Activated T-cell treated with anti-CD3 and anti-CD28 coated beads, Interleukin-2, amount 50 U/mL, for 72 hours (primary cell): ENCODE data around the gene INSR. TPM values are rescaled to one million over a fixed set of nuclear protein-coding genes. Genes with fewer than 3 reads are reported as not detected.
A peak's percentile ranks its signal among the peaks of the same experiment; 100 is the strongest.
"Not testable (repeated sequence)": the region's sequence is repeated elsewhere in the genome, so short reads cannot be mapped to it uniquely, and the experiment has no call there.

Experiments
- ATAC-seq, 2 donors: fragments of 150-1000 bp; cut with Tn5 transposase; replicated peaks in 1 of 2; 2 replicates each; pipeline ENCODE4 v1.10.0; 2021; ENCODE audit warnings: moderate library complexity in 2 of 2, mild to moderate bottlenecking in 1 of 2
- DNase-seq, 2 donors: peaks; one replicate each; pipeline ENCODE4 v3.0.0; 2021 to 2022; ENCODE audit warnings: mixed read lengths in 1 of 2
- H3K27ac Mint-ChIP-seq: one replicate; pipeline ENCODE4 v1.8.0; 2022; ENCODE audit warnings: mild to moderate bottlenecking, moderate library complexity, mixed read lengths
- H3K27me3 Mint-ChIP-seq: one replicate; pipeline ENCODE4 v1.8.0; 2022; ENCODE audit warnings: low read depth, mixed read lengths
- H3K36me3 Mint-ChIP-seq, 2 donors: one replicate each; pipeline ENCODE4 v1.8.0; 2022; ENCODE audit warnings: mixed read lengths in 2 of 2, mild to moderate bottlenecking in 1 of 2; ENCODE audit not compliant: insufficient read depth in 2 of 2
- H3K4me1 Mint-ChIP-seq: one replicate; pipeline ENCODE4 v1.8.0; 2022; ENCODE audit warnings: low read depth, mixed read lengths
- H3K4me3 Mint-ChIP-seq, 2 donors: one replicate each; pipeline ENCODE4 v1.8.0; 2022; ENCODE audit warnings: mild to moderate bottlenecking in 2 of 2, mixed read lengths in 2 of 2, moderate library complexity in 2 of 2
- H3K9me3 Mint-ChIP-seq, 2 donors: one replicate each; pipeline ENCODE4 v1.8.0; 2022; ENCODE audit warnings: mixed read lengths in 2 of 2
- total RNA-seq, 2 donors: library from RNA; stranded (reverse); gene quantifications; one replicate each; pipeline ENCODE4 v1.2.3, GENCODE V29; 2022

The INSR gene
- total RNA-seq, 2 donors from 2014 or later, result 8.7 TPM

DNA sequence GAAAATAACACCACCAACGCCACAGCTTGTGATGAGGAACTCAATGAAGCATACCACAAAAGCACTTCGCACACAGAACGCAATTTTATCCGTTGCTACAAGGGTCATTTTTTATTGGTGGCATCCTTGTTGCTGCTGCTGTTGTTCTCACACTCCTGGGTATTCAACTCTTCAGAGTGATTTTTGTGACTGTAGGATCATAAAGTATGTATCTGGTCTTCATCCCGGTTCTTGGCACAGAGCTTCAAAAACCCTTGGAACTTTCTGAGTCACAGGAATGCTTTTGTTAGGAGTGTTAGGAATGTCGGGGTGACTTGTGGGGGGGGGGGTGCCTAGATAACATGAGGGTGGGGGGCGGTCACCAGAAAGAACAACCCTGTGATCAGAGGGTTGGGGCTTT, 116.3 kb downstream of the INSR start:
- Mint-ChIP-seq H3K27ac (no peak overlapping the region), H3K36me3 (peaks cover 0 to 2% of the 10 kb centered on the region in 2 donors), H3K9me3 (no peaks in the 10 kb centered on the region), H3K27me3 (peaks cover 16% of the 10 kb centered on the region), H3K4me3 (no peak overlapping the region), H3K4me1 (peaks cover 26% of the 10 kb centered on the region)
- ATAC-seq (no peak), DNase-seq (no peak)

DNA sequence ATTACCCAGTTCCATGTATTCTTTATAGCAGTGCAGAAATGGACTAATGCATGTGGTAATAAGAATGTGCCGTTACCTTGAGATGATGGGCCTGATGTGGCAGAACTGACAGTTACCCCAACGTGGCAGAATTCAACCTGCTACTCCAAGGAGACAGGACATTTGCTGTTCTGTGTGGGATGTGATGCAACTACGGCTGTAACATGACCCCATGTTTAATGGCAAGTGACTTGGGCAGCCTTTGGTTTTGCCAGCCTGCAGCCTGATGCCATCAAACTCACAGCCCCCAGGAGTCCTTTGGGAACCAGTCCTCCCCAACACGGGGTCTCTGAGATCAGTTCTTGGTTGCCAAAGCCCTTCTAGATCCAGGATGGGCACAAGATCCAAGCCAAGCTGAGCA, 117.4 kb downstream of the INSR start:
- Mint-ChIP-seq H3K36me3 (peaks cover 0 to 2% of the 10 kb centered on the region in 2 donors), H3K4me3 (no peak overlapping the region), H3K27me3 (peaks cover 16% of the 10 kb centered on the region), H3K4me1 (peaks cover 22% of the 10 kb centered on the region), H3K9me3 (no peaks in the 10 kb centered on the region), H3K27ac (no peak overlapping the region)
- DNase-seq (no peak), ATAC-seq (no peak)

DNA sequence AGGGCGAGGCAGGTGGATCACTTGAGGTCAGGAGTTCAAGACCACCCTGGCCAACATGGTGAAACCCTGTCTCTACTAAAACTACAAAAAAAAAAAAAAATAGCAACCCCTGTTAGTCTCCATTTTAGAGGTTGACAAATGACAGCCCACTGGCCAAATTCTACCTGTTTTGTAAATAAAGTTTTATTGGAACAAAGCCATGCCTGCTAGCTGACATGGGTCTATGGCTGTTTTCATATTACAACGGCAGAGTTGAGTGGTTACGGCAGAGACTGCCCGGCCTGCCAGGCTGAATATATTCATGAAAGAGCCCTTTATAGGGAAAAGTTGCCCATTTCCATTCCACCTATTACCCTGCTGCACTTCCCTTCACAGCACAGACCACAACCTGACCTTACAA, 121.4 kb downstream of the INSR start:
- no peak overlapping the region for H3K4me3 Mint-ChIP-seq
- peaks cover 9% of the 10 kb centered on the region for H3K27me3 Mint-ChIP-seq
- H3K36me3 Mint-ChIP-seq, result peaks cover 6% of the 10 kb centered on the region in 2 donors
- H3K4me1 Mint-ChIP-seq, result no peaks in the 10 kb centered on the region
- no peak for DNase-seq
- no peak for ATAC-seq
- H3K27ac Mint-ChIP-seq, result no peak overlapping the region
- H3K9me3 Mint-ChIP-seq, result peaks cover 4 to 5% of the 10 kb centered on the region in 2 donors

DNA sequence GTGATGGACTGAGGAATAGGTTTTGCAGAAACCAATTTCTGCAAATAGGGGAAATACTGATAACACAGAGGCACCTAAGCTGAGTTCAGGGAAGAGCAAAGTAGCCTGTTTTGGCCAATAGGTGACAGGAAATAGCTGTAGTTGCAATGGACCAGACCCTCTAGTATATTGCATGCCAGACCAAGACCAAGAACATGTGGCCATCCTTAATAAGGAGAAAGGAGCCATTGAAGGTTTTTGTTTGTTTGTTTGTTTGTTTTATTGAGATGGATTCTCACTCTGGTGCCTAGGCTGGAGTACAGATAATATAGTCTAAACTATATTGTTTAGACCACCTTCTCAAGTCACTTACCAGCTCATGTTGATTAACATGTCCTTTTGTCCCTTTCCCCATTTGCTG, 123.2 kb downstream of the INSR start:
- ATAC-seq (no peak), DNase-seq (no peak)
- Mint-ChIP-seq H3K4me3 (no peak overlapping the region), H3K36me3 (peaks cover 6% of the 10 kb centered on the region in 2 donors), H3K9me3 (peaks cover 4 to 5% of the 10 kb centered on the region in 2 donors), H3K27me3 (no peaks in the 10 kb centered on the region), H3K27ac (no peak overlapping the region), H3K4me1 (no peaks in the 10 kb centered on the region)

DNA sequence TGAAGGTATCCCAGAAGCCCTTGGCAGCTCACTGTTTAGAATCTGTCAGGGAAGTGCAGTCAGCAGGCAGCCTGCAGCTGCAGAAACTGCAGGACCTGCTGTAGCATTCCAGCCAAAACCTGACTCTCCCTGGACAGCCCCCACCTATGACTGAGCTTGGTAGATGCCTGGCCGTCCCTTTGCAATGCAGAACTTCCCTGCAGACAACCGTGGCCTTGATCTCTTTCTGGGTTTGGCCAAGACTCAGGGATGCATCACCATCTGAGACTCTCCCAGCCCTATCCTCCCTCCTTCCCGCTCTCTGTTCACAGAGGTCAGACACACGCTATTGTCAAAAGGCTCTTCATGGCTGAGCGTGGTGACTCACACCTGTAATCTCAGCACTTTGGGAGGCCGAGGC, 125.3 kb downstream of the INSR start:
- DNase-seq (no peak), ATAC-seq (no peak)
- no peaks in the 10 kb centered on the region for H3K27me3 Mint-ChIP-seq
- H3K4me1 Mint-ChIP-seq, result no peaks in the 10 kb centered on the region
- peaks cover 4 to 5% of the 10 kb centered on the region in 2 donors for H3K9me3 Mint-ChIP-seq
- no peak overlapping the region for H3K4me3 Mint-ChIP-seq
- H3K27ac Mint-ChIP-seq, result no peak overlapping the region
- H3K36me3 Mint-ChIP-seq, result peaks cover 6% of the 10 kb centered on the region in 2 donors

DNA sequence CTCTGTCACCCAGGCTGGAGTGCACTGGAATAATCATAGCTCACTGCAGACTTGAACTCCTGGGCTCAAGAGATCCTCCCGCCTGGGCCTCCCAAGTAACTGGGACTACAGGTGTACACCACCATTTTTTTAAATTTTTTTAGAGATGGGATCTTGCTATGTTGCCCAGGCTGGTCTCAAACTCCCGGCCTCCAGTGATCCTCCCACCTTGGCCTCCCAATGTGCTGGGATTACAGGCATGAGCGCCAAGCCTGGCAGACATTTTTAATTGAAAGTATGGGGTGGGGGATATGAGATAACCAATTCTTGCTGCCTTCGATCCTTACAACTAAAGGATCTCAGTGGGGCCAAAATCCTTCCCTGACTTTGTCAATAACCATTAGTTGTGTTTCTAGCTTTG, 132.9 kb downstream of the INSR start:
- Mint-ChIP-seq H3K4me1 (no peaks in the 10 kb centered on the region), H3K9me3 (no peaks in the 10 kb centered on the region), H3K4me3 (no peak overlapping the region), H3K27ac (no peak overlapping the region), H3K27me3 (no peaks in the 10 kb centered on the region), H3K36me3 (no peaks in the 10 kb centered on the region)
- ATAC-seq, result no peak
- no peak for DNase-seq

DNA sequence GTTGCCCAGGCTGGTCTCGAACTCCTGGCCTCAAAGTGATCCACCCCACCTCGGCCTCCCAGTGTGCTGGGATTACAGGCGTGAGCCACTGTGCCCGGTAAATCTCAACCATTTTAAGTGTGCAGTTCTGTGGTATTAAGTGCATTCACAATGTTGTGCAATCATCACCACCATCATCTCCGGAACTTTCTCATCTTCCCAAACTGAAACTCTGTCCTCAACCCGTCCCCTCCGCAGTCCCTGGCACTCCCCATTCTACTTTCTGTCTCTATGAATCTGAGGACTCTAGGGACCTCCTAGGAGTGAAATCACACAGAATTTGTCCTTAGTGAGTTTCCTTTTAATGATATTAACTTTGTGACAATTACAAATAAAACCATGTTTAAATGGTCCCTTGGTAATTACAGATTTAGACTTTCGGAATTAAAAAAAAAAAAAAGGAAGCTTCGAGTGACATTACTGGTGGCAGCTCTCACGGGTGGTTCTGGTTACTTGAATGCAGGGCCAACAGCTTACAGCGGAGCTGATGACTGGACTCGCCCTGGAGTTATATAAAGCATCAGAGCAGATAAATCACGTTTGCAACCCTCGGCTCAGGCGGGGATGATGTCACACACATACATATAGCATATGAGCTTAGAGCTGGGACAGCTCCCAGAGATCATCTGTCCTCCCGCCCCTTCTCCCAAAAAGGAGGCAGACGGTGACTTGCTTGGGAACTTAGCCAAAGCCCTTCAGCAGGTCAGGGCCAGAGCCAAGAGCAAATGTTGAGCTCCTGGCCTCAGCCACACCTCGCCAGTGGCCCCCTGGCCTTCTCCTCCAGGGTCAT, 134.9 kb downstream of the INSR start:
- Mint-ChIP-seq H3K36me3 (no peaks in the 10 kb centered on the region), H3K4me1 (no peaks in the 10 kb centered on the region), H3K4me3 (no peak overlapping the region), H3K27me3 (no peaks in the 10 kb centered on the region), H3K9me3 (no peaks in the 10 kb centered on the region), H3K27ac (no peak overlapping the region)
- DNase-seq (no peak), ATAC-seq (no peak)

DNA sequence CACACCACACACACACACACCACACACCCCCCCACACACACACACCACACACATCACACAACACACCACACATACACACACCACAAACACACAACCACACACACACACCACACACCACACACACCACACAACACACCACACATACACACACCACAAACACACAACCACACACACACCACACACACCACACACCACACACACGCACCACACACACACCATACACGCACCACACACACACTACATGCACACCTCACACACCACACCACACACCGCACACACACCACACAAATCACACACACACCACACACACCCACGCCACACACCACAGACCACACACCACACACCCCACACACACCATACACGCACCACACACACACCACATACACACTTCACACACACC, 141.2 kb downstream of the INSR start:
- peak in 1 of 2 donors; percentile 25 for ATAC-seq

DNA sequence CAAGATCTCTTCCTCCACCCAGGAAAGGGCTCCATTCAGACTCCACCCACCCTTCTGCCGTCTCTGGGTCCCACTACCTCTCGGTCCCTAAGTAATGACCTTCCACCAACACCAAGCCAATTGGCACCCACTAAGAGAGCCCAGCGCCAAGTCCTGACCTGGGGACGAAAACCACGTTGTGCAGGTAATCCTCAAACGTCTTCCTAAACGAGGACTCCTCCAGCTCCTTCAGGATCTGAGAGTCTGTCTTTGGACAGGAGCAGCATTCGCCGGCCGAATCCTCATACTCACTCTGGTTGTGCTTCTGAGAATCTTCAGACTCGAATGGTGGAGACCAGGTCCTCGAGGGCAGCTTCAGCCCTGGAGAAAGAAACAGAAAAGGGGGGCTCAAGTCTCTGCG, 141.6 kb downstream of the INSR start:
- Mint-ChIP-seq H3K36me3 (no peaks in the 10 kb centered on the region), H3K9me3 (no peaks in the 10 kb centered on the region), H3K4me3 (no peak overlapping the region), H3K27ac (no peak overlapping the region), H3K4me1 (no peaks in the 10 kb centered on the region), H3K27me3 (no peaks in the 10 kb centered on the region)
- no peak for DNase-seq
- ATAC-seq, result no peak

More for the DNA sequence above, 141.2 kb downstream of the INSR start:
- no peak overlapping the region for H3K27ac Mint-ChIP-seq
- no peak overlapping the region for H3K4me3 Mint-ChIP-seq
- no peaks in the 10 kb centered on the region for H3K9me3 Mint-ChIP-seq
- no peak for DNase-seq
- no peaks in the 10 kb centered on the region for H3K4me1 Mint-ChIP-seq
- no peaks in the 10 kb centered on the region for H3K27me3 Mint-ChIP-seq
- no peaks in the 10 kb centered on the region for H3K36me3 Mint-ChIP-seq

DNA sequence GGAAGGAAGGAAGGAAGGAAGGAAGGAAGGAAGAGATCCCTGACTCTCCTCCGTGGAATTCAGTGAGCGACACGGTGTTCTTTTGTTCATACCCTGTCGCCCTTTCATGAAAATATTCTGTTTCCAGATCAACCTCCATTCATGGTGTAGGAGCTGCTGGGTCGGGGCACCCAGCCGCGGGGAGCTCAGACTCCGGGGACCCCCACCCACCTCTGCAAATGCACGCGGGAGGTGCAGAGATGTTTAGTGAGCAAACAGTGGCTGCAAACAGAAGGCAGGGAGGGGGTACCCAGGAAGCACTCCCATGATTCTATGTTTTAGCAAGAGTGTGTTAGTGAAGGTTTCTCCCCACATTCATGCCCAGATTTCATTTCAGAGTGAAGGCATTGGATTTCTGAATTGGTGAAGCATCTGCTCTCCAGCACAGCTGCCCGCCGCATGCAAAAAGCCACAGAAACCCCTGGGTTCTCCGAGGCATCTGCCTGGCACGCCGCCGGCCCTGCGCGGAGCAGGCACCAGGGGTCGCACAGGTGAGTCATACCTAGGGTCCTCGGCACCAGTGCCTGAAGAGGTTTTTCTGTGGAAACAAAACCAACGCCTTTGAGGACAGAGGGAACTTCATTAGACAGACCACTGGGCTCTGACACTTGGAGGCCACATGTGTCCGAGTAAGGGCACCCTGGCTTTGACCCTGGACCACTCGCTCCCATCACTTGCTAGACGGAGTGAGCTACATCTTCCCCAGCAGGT, 144.1 kb downstream of the INSR start:
- no peak for ATAC-seq
- no peak overlapping the region for H3K27ac Mint-ChIP-seq

DNA sequence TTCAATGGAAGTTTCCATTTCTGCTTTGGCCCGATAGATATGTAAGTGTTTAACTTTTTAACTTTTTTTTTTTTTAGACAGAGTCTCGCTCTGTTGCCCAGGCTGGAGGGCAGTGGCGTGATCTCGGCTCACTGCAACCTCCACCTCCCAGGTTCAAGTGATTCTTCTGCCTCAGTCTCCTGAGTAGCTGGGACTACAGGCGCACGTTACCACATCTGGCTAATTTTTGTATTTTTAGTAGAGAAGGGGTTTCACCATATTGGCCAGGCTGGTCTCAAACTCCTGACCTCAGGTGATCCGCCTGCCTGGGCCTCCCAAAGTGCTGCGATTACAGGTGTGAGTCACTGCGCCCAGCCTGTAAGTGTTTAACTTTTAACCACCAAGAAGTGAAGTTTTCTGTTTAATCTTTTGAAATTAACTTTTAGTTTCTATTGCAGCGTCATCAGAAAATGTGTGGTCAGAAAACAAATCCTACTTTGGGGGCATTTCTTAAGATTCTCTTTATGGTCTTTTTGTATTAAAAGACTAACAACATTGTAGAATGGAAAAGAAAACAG, 147.0 kb downstream of the INSR start:
- not testable (repeated sequence) for H3K36me3 Mint-ChIP-seq, ATAC-seq, H3K4me1 Mint-ChIP-seq, H3K27me3 Mint-ChIP-seq, DNase-seq, H3K27ac Mint-ChIP-seq, H3K4me3 Mint-ChIP-seq, H3K9me3 Mint-ChIP-seq

More for the DNA sequence above, 144.1 kb downstream of the INSR start:
- H3K9me3 Mint-ChIP-seq, result no peaks in the 10 kb centered on the region
- no peaks in the 10 kb centered on the region for H3K27me3 Mint-ChIP-seq
- H3K4me3 Mint-ChIP-seq, result no peak overlapping the region
- no peaks in the 10 kb centered on the region for H3K36me3 Mint-ChIP-seq
- no peak for DNase-seq
- H3K4me1 Mint-ChIP-seq, result no peaks in the 10 kb centered on the region

DNA sequence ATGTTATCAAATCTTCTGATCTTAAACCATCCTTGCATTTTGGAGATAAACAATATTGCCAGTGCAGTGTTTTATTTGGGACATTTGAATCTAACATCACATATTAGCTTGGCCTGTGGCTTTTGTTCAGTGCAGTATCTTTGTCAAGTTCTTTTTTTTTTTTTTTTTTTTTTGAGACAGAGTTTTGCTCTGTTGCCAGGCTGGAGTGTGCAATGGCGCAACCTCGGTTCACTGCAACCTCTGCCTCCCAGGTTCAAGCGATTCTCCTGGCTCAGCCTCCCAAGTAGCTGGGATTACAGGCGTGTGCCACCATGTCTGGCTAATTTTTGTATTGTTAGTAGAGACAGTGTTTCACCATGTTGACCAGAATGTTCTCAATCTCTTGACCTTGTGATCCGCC, 148.1 kb downstream of the INSR start:
- ATAC-seq, H3K9me3 Mint-ChIP-seq, DNase-seq, H3K27me3 Mint-ChIP-seq, H3K27ac Mint-ChIP-seq, H3K4me3 Mint-ChIP-seq, H3K36me3 Mint-ChIP-seq, H3K4me1 Mint-ChIP-seq: not testable (repeated sequence)

DNA sequence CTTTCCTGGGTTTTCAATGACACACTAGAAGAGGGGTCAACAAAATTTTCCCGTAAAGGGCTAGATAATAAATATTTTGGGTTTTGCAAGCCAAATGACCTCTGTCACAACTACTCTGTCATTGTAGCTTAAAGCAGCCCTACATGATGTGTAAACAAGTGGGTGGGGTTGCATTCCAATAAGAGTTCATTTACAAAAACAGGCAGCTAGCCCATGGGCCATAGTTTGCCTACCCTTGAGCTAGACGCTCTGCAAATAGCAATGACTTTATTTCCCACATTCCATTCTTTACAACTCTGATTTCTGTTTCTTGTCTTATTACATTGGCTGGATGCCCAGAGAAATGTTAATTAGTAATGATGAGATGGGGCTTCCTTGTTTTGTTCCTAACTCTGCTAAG, 148.7 kb downstream of the INSR start:
- Mint-ChIP-seq H3K4me1 (no peaks in the 10 kb centered on the region), H3K4me3 (no peak overlapping the region), H3K27ac (no peak overlapping the region), H3K9me3 (no peaks in the 10 kb centered on the region), H3K27me3 (no peaks in the 10 kb centered on the region), H3K36me3 (no peaks in the 10 kb centered on the region)
- ATAC-seq (no peak), DNase-seq (no peak)
